Measurements from ENCODE around the gene ATG4D.
"Not testable (repeated sequence)": the region's sequence is repeated elsewhere in the genome, so short reads cannot be mapped to it uniquely, and the experiment has no call there.

The ATG4D gene

GRCh38 chr19:10550336-10550735 lies 6.6 kb downstream of the ATG4D start:
- Histone ChIP-seq H3K9ac (ENCODE audit: low read length) (no peak overlapping the region), H3K9me3 (ENCODE audit: insufficient read depth, low read length) (no peaks in the 10 kb centered on the region), H3K4me2 (ENCODE audit: low read depth, low read length, poor library complexity, severe bottlenecking) (no peak overlapping the region), H2AFZ (ENCODE audit: low read depth, low read length, severe bottlenecking) (no peak overlapping the region), H3K4me3 (ENCODE audit: insufficient read depth, low read length, poor library complexity, severe bottlenecking) (no peak overlapping the region), H3K79me2 (ENCODE audit: insufficient read depth, low read length) (no peaks in the 10 kb centered on the region), H3K9me2 (replicated peaks; ENCODE audit: insufficient read depth, low read length) (no peaks in the 10 kb centered on the region), H3K27ac (ENCODE audit: low read depth, low read length) (no peak overlapping the region), H4K20me1 (ENCODE audit: low read depth, low read length) (no peaks in the 10 kb centered on the region; the same call in 1 of the 2 replicates), H3K36me3 (ENCODE audit: low read length) (peaks cover 3% of the 10 kb centered on the region; the same call in 1 of the 2 replicates), H3K27me3 (ENCODE audit: low read length) (no peaks in the 10 kb centered on the region), H3F3A (ENCODE audit: insufficient read depth) (peaks cover 29% of the 10 kb centered on the region)
- TF ChIP-seq CTCF (IDR thresholded peaks at IDR 0.05; ENCODE audit: insufficient read depth, low read length, poor library complexity, severe bottlenecking), result no peak
- TF ChIP-seq EZH2phosphoT487 (conservative IDR thresholded peaks at IDR 0.05; ENCODE audit: low read length), result no peak

GRCh38 chr19:10551006-10551405 lies 7.3 kb downstream of the ATG4D start:
- H3K27me3 ChIP-seq (ENCODE audit: low read length); H3K79me2 ChIP-seq (ENCODE audit: insufficient read depth, low read length); H3K4me2 ChIP-seq (ENCODE audit: low read depth, low read length, poor library complexity, severe bottlenecking); H3K4me3 ChIP-seq (ENCODE audit: insufficient read depth, low read length, poor library complexity, severe bottlenecking); H4K20me1 ChIP-seq (ENCODE audit: low read depth, low read length); H3K36me3 ChIP-seq (ENCODE audit: low read length); H3K9me2 ChIP-seq (replicated peaks; ENCODE audit: insufficient read depth, low read length); H2AFZ ChIP-seq (ENCODE audit: low read depth, low read length, severe bottlenecking); H3K9ac ChIP-seq (ENCODE audit: low read length); H3K9me3 ChIP-seq (ENCODE audit: insufficient read depth, low read length); H3K27ac ChIP-seq (ENCODE audit: low read depth, low read length): not testable (repeated sequence)
- H3F3A ChIP-seq (ENCODE audit: insufficient read depth), result peaks cover 35% of the 10 kb centered on the region

- TF ChIP-seq CTCF (IDR thresholded peaks at IDR 0.05; ENCODE audit: insufficient read depth, low read length, poor library complexity, severe bottlenecking) (peak; percentile 14), EZH2phosphoT487 (conservative IDR thresholded peaks at IDR 0.05; ENCODE audit: low read length) (no peak)
- Histone ChIP-seq H3F3A (ENCODE audit: insufficient read depth) (peaks cover 36% of the 10 kb centered on the region), H3K27ac (ENCODE audit: low read depth, low read length) (peak overlapping the region; percentile 93; the same call in 1 of the 2 replicates), H4K20me1 (ENCODE audit: low read depth, low read length) (no peaks in the 10 kb centered on the region; the same call in 1 of the 2 replicates), H3K79me2 (ENCODE audit: insufficient read depth, low read length) (no peaks in the 10 kb centered on the region), H3K27me3 (ENCODE audit: low read length) (no peaks in the 10 kb centered on the region), H2AFZ (ENCODE audit: low read depth, low read length, severe bottlenecking) (no peak overlapping the region), H3K9me3 (ENCODE audit: insufficient read depth, low read length) (no peaks in the 10 kb centered on the region), H3K4me2 (ENCODE audit: low read depth, low read length, poor library complexity, severe bottlenecking) (no peak overlapping the region), H3K9me2 (replicated peaks; ENCODE audit: insufficient read depth, low read length) (no peaks in the 10 kb centered on the region), H3K4me3 (ENCODE audit: insufficient read depth, low read length, poor library complexity, severe bottlenecking) (no peak overlapping the region), H3K36me3 (ENCODE audit: low read length) (peaks cover 3% of the 10 kb centered on the region; the same call in 1 of the 2 replicates), H3K9ac (ENCODE audit: low read length) (no peak overlapping the region)
Observed at GRCh38 chr19:10551698-10552301, 8.1 kb downstream of the ATG4D start.

GRCh38 chr19:10552510-10553053 lies 8.9 kb downstream of the ATG4D start:
- Histone ChIP-seq H3F3A (ENCODE audit: insufficient read depth) (peaks cover 36% of the 10 kb centered on the region), H3K27ac (ENCODE audit: low read depth, low read length) (peak overlapping the region; percentile 93), H3K4me2 (ENCODE audit: low read depth, low read length, poor library complexity, severe bottlenecking) (no peak overlapping the region), H3K79me2 (ENCODE audit: insufficient read depth, low read length) (no peaks in the 10 kb centered on the region), H3K4me3 (ENCODE audit: insufficient read depth, low read length, poor library complexity, severe bottlenecking) (no peak overlapping the region), H3K9me3 (ENCODE audit: insufficient read depth, low read length) (no peaks in the 10 kb centered on the region), H3K9me2 (replicated peaks; ENCODE audit: insufficient read depth, low read length) (no peaks in the 10 kb centered on the region), H3K36me3 (ENCODE audit: low read length) (peaks cover 3% of the 10 kb centered on the region; the same call in 1 of the 2 replicates), H4K20me1 (ENCODE audit: low read depth, low read length) (no peaks in the 10 kb centered on the region; the same call in 1 of the 2 replicates), H3K27me3 (ENCODE audit: low read length) (no peaks in the 10 kb centered on the region), H3K9ac (ENCODE audit: low read length) (no peak overlapping the region), H2AFZ (ENCODE audit: low read depth, low read length, severe bottlenecking) (no peak overlapping the region)
- TF ChIP-seq EZH2phosphoT487 (conservative IDR thresholded peaks at IDR 0.05; ENCODE audit: low read length) (no peak), CTCF (IDR thresholded peaks at IDR 0.05; ENCODE audit: insufficient read depth, low read length, poor library complexity, severe bottlenecking) (no peak)
